MM.1S (cell line): ENCODE data around the gene ADCY2.
A peak's percentile ranks its signal among the peaks of the same experiment; 100 is the strongest.

Source experiments
- DNase-seq: peaks from one replicate; pipeline ENCODE4 v3.0.0-alpha.2; 2015
- H2AFZ ChIP-seq: fragments of 300-600 bp; sonication (generic); 2 replicates; pipeline ENCODE4 v1.6.0; 2016; ENCODE audit warnings: antibody characterized with exemption, low read length
- H3F3A ChIP-seq: fragments of 300-600 bp; sonication (generic); 2 replicates; pipeline ENCODE4 v1.6.1; 2016; ENCODE audit warnings: mild to moderate bottlenecking, antibody characterized with exemption, low read length, moderate library complexity, mixed read lengths; ENCODE audit not compliant: insufficient read depth
- H3K27ac ChIP-seq: fragments of 300-600 bp; sonication (generic); 2 replicates; pipeline ENCODE4 v1.5.1; 2016; ENCODE audit warnings: mild to moderate bottlenecking, low read length
- H3K27me3 ChIP-seq: fragments of 300-600 bp; sonication (generic); replicated peaks from 2 replicates; pipeline ENCODE4 v1.6.0; 2016; ENCODE audit warnings: low read length; ENCODE audit not compliant: insufficient read depth
- H3K36me3 ChIP-seq: fragments of 300-600 bp; sonication (generic); replicated peaks from 2 replicates; pipeline ENCODE4 v1.6.1; 2016; ENCODE audit warnings: mild to moderate bottlenecking, low read length, mixed read lengths; ENCODE audit not compliant: insufficient read depth
- H3K4me1 ChIP-seq: fragments of 300-600 bp; sonication (generic); 2 replicates; pipeline ENCODE4 v1.6.1; 2016; ENCODE audit warnings: low read length, mixed read lengths
- H3K4me2 ChIP-seq: fragments of 300-600 bp; sonication (generic); 2 replicates; pipeline ENCODE4 v1.6.0; 2016; ENCODE audit warnings: low read depth, low read length
- H3K4me3 ChIP-seq: fragments of 300-600 bp; sonication (generic); 2 replicates; pipeline ENCODE4 v1.5.1; 2016; ENCODE audit warnings: low read length, mixed read lengths
- H3K79me2 ChIP-seq: fragments of 300-600 bp; sonication (generic); 2 replicates; pipeline ENCODE4 v1.6.1; 2016; ENCODE audit warnings: mixed run types, low read length, mixed read lengths
- H3K9ac ChIP-seq: fragments of 300-600 bp; sonication (generic); 2 replicates; pipeline ENCODE4 v1.6.1; 2016; ENCODE audit warnings: low read length, mixed read lengths
- H3K9me2 ChIP-seq: fragments of 300-600 bp; sonication (generic); replicated peaks from 2 replicates; pipeline ENCODE4 v1.6.1; 2016; ENCODE audit warnings: mild to moderate bottlenecking, low read length, mixed read lengths; ENCODE audit not compliant: insufficient read depth
- H3K9me3 ChIP-seq: fragments of 300-600 bp; sonication (generic); replicated peaks from 2 replicates; pipeline ENCODE4 v1.6.1; 2016; ENCODE audit warnings: mild to moderate bottlenecking, low read length, mixed read lengths; ENCODE audit not compliant: insufficient read depth
- H4K20me1 ChIP-seq: fragments of 300-600 bp; sonication (generic); 2 replicates; pipeline ENCODE4 v1.6.1; 2016; ENCODE audit warnings: mild to moderate bottlenecking, low read length, moderate library complexity, mixed read lengths; ENCODE audit not compliant: insufficient read depth
- EZH2 ChIP-seq: fragments of 300-600 bp; sonication (generic); optimal IDR thresholded peaks from 2 replicates; pipeline ENCODE3; 2017; ENCODE audit warnings: low read depth, mild to moderate bottlenecking, antibody characterized with exemption, low read length, mixed read lengths
- EZH2phosphoT487 ChIP-seq: fragments of 300-600 bp; sonication (generic); IDR thresholded peaks from 2 replicates; pipeline ENCODE4 v1.6.1; 2018; ENCODE audit warnings: antibody characterized with exemption, low read length
- TF ChIP-seq, protein P1 (sequence below): fragments of 300-600 bp; sonication (generic); IDR thresholded peaks from 2 replicates; pipeline ENCODE4 v1.5.1; 2016; ENCODE audit warnings: antibody characterized with exemption, low read length, mixed read lengths

Gene ADCY2

GRCh38 chr5:7541898-7542297 is 146.0 kb downstream of the ADCY2 start:
- TF ChIP-seq, protein P1, sequence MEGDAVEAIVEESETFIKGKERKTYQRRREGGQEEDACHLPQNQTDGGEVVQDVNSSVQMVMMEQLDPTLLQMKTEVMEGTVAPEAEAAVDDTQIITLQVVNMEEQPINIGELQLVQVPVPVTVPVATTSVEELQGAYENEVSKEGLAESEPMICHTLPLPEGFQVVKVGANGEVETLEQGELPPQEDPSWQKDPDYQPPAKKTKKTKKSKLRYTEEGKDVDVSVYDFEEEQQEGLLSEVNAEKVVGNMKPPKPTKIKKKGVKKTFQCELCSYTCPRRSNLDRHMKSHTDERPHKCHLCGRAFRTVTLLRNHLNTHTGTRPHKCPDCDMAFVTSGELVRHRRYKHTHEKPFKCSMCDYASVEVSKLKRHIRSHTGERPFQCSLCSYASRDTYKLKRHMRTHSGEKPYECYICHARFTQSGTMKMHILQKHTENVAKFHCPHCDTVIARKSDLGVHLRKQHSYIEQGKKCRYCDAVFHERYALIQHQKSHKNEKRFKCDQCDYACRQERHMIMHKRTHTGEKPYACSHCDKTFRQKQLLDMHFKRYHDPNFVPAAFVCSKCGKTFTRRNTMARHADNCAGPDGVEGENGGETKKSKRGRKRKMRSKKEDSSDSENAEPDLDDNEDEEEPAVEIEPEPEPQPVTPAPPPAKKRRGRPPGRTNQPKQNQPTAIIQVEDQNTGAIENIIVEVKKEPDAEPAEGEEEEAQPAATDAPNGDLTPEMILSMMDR: no peak
- TF ChIP-seq EZH2phosphoT487 (no peak), EZH2 (no peak)
- Histone ChIP-seq H3K4me3 (no peak overlapping the region), H3K9me2 (no peaks in the 10 kb centered on the region), H3K9ac (no peak overlapping the region), H3F3A (no peaks in the 10 kb centered on the region), H3K4me2 (no peak overlapping the region), H3K9me3 (no peaks in the 10 kb centered on the region), H3K36me3 (no peaks in the 10 kb centered on the region), H3K27ac (no peak overlapping the region), H4K20me1 (no peaks in the 10 kb centered on the region), H3K4me1 (peaks cover 6% of the 10 kb centered on the region), H3K79me2 (no peaks in the 10 kb centered on the region), H2AFZ (no peak overlapping the region), H3K27me3 (no peaks in the 10 kb centered on the region)
- no peak for DNase-seq

- Histone ChIP-seq H3K36me3 (no peaks in the 10 kb centered on the region), H3K4me2 (no peak overlapping the region), H2AFZ (no peak overlapping the region), H3K9ac (no peak overlapping the region), H3K9me2 (no peaks in the 10 kb centered on the region), H3K4me1 (0 out of 2 replicates have a peak, but pooled peaks cover 5% of the 10 kb centered on the region), H3F3A (0 out of 2 replicates have a peak, but pooled peaks cover 3% of the 10 kb centered on the region), H4K20me1 (no peaks in the 10 kb centered on the region), H3K4me3 (no peak overlapping the region), H3K27me3 (no peaks in the 10 kb centered on the region), H3K27ac (no peak overlapping the region), H3K9me3 (no peaks in the 10 kb centered on the region), H3K79me2 (no peaks in the 10 kb centered on the region)
- TF ChIP-seq EZH2: no peak
- no peak for TF ChIP-seq EZH2phosphoT487
- TF ChIP-seq, protein P1: no peak
- DNase-seq: no peak
Observed at GRCh38 chr5:7546555-7546954, 150.6 kb downstream of the ADCY2 start.

DNA sequence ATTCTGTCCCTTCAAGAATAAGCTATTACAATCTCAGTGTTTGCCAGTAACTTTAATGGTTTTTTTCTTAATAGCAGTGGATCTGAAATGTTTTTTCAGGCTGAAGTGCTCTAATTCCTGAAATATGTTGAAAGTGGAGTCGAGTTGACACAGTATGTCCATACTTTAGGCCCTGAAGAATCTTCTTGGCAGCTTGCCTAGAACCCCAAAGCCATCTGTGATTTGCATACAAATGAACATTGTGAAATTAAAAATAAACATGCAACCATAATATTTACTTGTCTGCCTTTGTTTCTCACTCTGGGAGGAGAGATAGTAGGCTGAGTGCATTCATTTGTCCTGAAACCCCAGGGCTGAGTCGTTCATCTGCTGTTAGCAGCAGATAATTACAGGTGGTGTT is 152.7 kb downstream of the ADCY2 start:
- Histone ChIP-seq H3K9ac (no peak overlapping the region), H3K36me3 (no peaks in the 10 kb centered on the region), H3K27me3 (no peaks in the 10 kb centered on the region), H3K79me2 (no peaks in the 10 kb centered on the region), H3K4me2 (no peak overlapping the region), H3K9me2 (no peaks in the 10 kb centered on the region), H4K20me1 (no peaks in the 10 kb centered on the region), H3K4me1 (0 out of 2 replicates have a peak, but pooled peaks cover 5% of the 10 kb centered on the region), H3F3A (0 out of 2 replicates have a peak, but pooled peaks cover 3% of the 10 kb centered on the region), H3K27ac (peak overlapping the region; percentile 35; the same call in 1 of the 2 replicates), H3K4me3 (no peak overlapping the region), H2AFZ (no peak overlapping the region), H3K9me3 (no peaks in the 10 kb centered on the region)
- DNase-seq: peak; percentile 39
- TF ChIP-seq, protein P1: no peak
- TF ChIP-seq EZH2 (no peak), EZH2phosphoT487 (no peak)
